Pons (tissue), 1 donor: ENCODE results near the gene IL12RB1.
A peak's percentile ranks its signal among the peaks of the same experiment; 100 is the strongest.
"Not testable (repeated sequence)": the region's sequence is repeated elsewhere in the genome, so short reads cannot be mapped to it uniquely, and the experiment has no call there.

Source experiments
- DNase-seq: peaks from one replicate; pipeline ENCODE4 v3.0.0-alpha.2; 2016; ENCODE audit warnings: low spot score

Gene IL12RB1

DNA sequence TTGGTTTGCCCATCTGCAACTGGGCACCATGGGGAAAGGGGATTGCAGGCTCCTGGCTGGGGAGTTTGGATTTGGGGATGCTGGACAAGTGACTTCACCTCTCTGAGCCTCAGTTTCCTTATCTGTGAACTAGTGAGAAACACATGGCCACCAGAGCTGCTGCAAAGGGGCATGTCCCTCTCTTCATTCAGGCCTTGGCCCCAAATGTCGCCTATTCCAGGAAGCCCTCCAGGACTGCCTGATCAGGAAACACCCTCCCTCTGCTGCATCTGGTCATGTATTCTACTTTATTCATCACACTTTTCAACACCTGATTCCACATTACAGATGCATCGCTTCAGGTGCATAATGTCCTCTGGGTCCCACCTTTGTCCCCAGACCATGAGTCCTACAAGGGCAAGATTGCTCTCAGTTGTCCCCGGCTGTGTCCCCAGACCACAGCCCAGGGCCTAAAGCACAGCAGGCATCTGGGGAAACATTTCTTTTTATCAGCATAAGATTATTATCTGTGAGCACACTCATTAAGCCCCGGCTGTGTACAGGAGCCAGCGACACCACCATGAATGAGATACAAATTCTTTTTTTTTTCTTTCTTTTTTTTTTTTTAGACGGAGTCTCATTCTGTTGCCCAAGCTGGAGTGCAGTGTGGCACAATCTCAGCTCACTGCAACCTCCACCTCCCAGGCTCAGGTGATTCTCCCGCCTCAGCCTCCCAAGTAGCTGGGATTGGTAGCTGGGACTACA lies 41.3 kb downstream of the IL12RB1 start:
- no peak for DNase-seq

- peak; percentile 79 for DNase-seq
Measured at GRCh38 chr19:18044825-18045304, 41.9 kb downstream of the IL12RB1 start.

- DNase-seq = no peak
Measured at GRCh38 chr19:18043676-18044075, 43.1 kb downstream of the IL12RB1 start.

DNA sequence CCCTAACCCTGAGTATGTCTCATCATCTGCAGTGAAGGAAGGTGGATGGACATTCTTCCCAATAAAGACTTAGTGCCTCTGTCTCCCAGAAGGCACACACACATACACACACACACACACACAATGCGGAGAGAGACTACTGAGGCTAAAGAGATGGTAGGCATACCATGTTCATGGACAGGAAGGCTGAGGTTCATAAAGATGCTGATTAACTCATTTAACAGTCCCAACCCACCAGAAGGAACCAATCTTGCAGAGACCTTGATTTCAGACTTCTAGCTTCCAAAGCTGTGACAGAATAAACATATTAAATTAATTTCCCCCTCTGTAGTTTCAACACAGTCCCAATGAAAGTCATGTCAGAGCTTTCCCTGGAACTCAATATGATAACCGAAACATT lies 45.7 kb downstream of the IL12RB1 start:
- DNase-seq = no peak

GRCh38 chr19:18032102-18032501 lies 54.6 kb downstream of the IL12RB1 start:
- not testable (repeated sequence) for DNase-seq

GRCh38 chr19:18031401-18031800 lies 55.3 kb downstream of the IL12RB1 start:
- not testable (repeated sequence) for DNase-seq

GRCh38 chr19:18029617-18030338 lies 57.0 kb downstream of the IL12RB1 start:
- peak; percentile 80 for DNase-seq

- DNase-seq = no peak
Measured at GRCh38 chr19:18027151-18027550, 59.6 kb downstream of the IL12RB1 start.

DNA sequence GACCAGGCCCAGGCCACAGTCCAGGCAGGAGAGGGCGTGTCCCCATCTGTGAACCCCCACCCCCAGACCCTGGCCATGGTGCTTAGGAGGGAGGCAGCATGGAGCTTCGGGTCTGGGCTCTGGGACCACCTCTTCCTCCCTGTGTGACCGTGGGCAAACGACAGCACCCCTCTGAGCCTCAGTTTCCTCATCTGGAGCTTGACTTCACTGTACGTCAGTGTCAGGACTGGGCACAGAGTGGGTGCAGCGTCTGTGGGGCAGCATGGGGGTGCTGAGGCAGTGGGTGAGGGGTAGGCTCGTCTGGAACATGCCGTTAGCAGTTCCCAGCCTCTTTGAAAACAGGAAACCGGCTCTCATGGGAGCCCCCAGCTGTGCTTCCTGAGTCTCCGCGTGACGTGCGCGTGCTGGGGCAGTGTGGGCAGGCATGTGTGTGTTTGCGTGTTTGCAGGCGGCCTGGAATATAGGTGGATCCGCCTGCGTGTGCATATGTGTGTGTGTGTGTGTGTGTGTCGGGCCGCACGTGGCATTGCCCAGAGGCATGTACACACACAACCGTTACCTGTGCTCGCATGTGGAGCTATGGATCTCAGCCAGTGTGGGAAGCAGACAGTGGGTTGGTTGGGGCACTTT lies 63.0 kb downstream of the IL12RB1 start:
- DNase-seq = peak; percentile 79

DNA sequence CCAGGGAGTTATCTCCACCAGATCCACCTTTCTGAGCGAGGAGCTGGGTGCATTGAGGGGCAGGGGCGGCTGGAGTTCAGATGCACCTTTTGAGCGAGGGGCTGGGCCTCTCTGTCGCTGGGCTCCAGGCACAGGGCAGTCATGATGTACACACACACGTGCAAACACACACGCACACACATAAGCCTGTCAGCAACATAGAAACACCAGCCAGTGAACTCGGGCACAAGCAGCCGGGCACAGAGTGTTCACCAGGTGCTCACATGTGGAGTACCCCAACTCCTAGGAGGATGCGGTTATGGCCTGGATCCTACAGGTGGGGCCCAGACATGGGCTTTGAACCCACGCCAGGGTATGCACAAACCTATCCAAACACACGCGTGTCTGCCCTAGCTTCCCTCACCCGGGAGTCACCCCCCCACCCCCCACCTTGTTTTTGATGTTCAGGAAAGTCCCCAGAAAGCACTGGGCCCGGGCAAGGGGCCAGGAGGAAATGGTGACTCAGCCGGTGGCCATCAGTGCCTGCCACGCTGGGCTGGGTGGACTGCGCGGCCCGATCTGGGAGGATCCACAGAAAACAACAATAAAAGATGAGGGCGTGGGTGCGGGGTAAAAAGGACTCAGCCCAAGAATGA lies 65.5 kb downstream of the IL12RB1 start:
- DNase-seq = peak; percentile 87

GRCh38 chr19:18020212-18021085 lies 66.3 kb downstream of the IL12RB1 start:
- peak; percentile 90 for DNase-seq

- DNase-seq = peak; percentile 66
Measured at GRCh38 chr19:18017275-18018083, 69.3 kb downstream of the IL12RB1 start.

DNA sequence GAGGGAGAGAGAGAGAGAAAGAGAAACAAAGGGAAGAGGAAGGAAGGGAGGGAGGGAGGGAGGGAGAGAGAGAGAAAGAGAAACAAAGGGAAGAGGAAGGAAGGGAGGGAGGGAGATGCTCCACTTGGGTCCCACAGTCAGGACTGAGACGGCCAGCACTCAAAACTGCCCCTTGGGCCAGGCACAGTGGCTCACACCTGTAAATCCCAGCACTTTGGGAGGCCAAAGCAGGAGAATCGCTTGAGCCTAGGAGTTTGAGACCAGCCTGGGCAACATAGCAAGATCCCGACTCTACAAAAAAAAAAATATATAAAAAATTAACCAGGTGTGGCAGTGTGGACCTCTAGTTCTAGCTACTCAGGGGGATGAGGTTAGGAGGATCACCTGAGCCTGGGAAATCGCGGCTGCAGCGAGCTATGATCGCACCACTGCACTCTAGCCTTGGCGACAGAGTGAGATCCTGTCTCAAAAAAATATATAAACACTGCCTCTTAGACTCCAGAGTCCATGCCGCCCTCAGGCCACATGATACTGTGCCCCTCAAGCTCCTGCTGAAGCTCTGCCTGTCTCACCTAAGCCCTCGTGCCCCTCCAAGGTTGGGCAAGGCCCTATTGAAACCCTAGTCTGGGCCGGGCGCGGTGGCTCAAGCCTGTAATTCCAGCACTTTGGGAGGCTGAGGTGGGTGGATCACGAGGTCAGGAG lies 70.4 kb downstream of the IL12RB1 start:
- DNase-seq = no peak

DNA sequence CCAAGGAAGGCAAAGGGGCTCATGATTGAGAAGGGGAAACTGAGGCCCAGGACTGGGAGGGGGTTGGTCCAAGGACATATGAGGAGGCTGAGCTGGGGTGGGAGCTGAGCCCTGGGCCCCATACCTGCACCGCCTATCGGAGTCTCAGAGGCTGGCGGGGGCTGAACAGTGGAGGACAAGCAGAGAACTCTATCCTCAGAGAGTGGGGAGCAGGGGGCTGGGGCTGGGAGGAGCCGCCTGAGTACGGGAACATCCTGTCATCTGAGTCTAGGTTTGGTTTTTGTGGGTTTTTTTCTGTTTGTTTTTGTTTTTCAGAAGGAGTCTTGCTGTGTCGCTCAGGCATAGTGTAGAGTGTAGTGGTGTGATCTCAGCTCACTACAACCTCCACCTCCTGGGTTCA lies 72.5 kb downstream of the IL12RB1 start:
- no peak for DNase-seq

DNA sequence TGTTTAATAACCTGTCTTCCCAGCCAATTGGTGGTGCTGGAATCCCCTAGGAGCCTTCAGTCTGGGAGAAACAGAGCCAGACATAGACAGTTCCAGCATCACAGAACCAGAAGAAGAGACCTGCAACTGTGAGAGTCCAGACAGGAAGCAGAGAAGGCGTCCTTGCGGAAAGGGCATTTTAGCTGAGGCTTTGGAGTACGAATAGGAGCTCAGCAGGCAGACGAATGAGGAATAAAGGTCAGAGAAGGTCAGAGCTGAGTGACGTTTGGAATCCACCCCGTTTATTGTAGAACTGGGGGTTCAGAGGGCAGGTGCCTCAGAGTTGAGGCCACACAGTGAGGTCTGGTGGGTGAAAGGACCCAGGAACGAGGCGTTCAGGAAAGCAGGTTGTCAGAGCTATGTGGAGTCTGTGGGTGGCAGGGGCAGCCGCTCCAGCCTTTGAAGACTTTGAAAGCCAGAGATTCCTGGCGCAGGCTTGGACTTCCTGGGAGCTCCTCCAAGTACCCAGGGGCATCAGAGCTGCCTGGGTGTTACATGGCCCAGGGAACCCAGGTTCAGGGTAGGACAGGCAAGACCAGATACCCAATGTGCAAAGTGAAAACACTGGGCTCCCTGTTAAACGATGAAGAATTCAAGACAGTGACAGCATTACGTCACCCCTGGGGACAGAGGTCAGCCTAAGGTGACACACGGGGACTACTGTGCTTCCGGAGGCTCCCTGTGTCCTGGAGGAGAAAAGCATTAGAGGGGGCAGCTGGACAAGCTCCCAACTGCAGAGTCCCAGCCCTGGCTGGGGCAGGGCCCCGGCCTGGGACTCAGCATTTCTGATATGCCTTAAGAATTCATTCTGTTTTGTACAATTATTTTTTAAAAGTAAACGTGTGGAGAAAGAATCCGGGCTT lies 73.3 kb downstream of the IL12RB1 start:
- peak; percentile 64 for DNase-seq

- DNase-seq = no peak
Measured at GRCh38 chr19:18010149-18010548, 76.6 kb downstream of the IL12RB1 start.

DNA sequence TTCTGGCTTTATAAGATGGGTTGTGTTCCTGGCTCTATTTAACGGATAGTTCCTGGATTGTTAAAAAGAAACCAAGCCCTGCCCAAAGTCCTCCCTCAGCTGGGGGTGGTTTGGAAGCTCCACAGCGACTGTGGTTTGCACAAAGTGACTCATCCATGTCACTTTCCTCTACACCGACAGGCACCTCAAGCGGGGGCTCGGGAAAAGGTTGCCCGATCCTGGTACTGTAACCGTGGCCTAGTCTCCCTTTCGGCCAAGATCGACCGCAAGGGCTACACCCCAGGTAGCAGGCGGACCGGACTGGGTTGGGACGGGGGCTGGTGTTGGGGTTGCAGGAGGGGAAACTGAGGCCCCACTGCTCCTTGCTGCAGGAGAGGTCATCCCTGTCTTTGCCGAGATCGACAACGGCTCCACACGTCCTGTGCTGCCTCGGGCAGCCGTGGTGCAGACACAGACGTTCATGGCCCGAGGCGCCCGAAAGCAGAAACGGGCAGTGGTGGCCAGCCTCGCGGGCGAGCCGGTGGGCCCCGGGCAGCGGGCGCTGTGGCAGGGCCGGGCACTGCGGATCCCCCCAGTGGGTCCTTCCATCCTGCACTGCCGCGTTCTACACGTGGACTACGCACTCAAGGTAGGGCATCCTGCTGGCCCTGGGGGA lies 77.2 kb downstream of the IL12RB1 start:
- no peak for DNase-seq
